NCI-H2171 treated with DMSO at 0.1 percent for 48 hours (cell line): ENCODE results near the gene NACAD.

Source experiments
- DNase-seq: peaks from one replicate; lab custom pipeline; 2025; lab: John Stamatoyannopoulos, UW

The NACAD gene

DNA sequence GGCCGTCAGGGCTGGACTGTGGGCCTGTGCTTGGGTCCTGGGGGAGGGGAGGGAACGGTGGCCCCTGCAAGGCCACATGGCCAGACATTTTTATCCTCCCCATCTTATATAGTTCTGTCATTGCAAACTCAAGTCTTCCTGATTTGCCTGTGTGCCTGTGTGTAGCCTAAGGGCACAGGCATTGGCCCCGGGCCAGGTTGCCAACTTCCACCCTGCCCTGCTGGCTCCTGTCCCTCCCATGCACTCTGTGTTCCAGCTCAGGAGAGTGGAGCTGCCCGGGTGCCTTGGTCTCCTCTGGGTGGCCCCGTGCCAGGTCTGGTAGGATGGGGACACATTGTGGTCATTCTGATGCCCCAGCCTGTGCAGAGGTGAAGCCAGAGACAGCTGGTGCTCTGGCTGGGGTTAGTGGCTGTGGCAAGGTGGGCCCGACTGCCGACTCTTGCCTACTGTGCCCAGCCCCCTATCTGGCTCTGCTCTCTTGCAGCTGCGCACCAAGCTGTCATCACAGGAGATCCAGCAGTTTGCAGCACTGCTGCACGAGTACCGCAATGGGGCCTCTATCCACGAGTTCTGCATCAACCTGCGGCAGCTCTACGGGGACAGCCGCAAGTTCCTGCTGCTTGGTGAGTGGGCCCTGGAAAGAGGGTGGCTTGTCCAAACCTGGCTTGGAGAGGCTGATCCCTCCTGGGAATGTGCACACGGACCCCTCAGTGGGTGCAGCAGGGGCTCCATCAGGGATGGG is 14.8 kb downstream of the NACAD start:
- no peak for DNase-seq

DNA sequence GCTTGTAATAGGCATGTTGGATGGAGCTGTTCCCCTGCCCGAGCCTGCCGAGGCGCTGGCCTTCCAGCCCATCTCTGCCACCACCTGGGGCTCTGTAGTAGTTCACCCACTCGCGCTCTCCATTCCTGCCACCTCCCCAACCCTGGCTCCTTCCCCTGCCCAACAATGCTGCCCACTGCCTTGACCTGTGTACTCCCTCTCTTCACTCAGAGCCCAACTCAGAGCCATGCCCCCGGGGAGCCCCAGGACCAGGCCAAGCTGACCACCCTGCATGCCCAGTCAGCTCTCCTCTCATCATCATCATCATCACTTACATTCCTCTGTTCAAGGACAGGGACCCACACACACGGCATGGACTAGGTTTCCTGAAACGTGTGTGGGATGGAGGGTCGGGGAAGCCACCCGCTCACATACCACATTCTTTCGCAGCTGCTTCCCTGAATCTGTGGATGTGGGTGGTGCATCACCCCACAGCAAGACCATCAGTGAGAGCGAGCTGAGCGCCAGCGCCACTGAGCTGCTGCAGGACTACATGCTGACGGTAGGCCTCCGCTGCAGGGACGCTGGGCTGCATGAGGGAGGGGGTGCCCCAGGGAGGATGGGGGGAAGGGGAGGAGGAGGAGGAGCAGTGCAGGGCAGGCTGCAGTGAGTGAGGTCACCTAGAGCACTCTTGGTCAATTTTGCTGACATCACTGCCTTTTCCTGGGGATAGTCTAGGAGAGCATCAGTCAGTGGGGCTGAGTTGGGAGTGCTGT is 15.6 kb downstream of the NACAD start:
- DNase-seq: no peak

DNA sequence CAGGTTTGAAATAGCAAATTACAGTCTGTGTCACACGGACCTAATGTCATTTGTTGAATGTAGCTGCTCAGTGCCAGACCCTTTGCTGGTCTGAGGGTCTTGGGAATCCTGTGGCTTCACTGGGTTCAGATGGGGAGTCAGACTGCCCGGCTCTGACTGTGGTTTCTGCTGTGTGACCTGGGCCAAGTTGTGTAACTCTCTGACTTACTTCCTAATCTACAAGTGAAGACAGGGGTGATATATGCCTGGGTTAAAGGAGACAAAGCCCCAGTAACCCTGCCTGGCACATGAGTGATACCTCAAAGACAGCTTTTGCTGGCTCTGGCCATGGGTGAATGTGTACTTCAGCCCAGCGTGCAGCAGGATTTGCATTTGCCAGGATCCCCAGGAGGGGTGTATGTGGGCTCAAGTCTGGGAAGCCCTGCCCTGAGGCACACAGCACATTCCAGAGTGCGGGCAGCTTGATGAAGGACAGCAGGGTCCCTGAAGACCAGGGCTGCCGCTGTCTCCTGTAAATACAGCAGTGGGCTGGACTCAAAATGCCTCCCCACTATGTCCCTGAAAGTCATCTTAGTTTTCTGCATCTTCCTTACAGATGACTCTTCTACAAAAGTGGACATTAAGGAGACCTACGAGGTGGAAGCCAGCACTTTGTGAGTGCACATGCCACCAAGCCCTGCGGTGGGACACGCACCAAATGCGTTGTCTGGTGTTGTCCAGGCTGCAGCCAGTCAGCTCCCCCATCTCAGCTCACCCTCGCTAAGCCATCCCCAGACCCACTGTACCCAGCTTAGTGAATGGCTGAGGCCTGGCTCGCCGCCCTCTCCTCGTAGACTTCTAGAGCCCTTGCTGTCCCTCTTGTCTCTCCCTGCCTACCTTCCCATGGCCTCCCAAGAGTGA is 16.4 kb downstream of the NACAD start:
- no peak for DNase-seq

DNA sequence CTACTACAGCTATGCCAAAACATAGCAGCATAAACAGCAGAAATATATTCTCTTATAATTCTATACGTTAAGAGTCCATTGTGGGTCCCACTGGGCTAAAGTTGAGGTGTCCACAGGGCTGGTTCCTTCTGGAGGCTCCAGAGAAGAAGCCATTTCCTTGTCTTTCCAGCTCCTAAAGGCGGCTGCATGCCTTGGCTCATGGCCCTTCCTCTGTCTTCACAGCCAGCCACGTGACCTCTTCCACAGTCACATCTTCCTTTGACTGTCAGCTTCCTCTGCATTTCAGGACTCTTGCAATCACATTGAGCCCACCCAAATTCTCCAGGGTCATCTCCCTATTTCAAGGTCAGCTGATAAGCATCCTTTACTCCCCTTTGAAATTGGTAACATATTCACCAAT is 17.2 kb downstream of the NACAD start:
- no peak for DNase-seq

DNA sequence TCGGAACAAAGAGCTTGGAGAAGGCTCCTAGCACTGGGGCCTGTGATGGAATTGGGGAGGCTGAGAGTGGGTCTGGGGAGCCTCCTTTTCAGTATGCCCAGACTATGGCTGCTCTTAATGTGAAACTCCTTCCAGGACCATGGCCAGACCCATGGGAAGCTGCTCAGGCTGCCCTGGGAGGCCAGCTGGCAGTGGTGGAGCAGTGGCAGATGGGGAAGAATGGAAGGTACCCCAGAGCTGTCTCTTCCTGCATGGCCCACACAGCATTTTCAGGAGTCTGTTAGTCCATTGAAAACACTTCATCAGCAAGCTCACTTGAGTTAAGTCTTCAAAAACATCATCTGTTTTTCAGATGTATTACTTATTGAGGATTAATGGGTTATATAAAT is 18.5 kb downstream of the NACAD start:
- DNase-seq: no peak

DNA sequence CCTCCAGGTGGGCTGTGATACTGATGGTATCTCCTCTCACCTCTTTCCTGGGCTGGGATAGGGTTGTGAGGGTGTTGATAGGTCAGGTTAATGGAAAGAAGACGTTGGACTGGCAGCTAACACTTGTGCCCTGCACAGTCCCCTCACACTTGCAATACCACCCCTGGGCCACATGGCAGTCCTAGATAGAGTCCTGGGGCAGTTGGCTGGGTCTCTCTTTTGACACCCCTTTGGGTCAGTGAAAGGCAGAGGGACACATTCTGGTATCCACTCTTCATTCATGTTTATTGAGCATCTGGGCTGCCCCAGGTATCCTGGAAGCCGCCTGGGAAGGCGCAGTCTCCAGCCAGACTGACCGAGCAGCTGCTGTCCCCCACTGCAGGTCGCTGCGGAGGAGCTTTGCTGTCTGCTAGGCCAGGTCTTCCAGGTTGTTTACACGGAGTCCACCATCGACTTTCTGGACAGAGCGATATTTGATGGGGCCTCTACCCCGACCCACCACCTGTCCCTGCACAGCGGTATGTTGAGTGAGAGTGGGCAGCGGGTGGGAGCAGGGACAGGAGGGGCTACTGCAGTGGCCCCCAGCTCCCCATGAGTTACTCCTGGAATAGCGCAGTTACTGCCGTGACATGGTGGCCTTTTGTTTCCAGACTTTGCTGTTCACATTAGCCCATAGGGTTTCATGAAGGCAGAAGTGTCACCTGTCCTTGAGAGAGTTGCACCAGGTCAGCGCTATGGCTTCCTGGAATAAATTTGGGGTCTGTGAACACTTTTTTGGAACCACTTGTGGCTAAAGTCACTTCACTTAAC is 19.1 kb downstream of the NACAD start:
- DNase-seq: no peak

DNA sequence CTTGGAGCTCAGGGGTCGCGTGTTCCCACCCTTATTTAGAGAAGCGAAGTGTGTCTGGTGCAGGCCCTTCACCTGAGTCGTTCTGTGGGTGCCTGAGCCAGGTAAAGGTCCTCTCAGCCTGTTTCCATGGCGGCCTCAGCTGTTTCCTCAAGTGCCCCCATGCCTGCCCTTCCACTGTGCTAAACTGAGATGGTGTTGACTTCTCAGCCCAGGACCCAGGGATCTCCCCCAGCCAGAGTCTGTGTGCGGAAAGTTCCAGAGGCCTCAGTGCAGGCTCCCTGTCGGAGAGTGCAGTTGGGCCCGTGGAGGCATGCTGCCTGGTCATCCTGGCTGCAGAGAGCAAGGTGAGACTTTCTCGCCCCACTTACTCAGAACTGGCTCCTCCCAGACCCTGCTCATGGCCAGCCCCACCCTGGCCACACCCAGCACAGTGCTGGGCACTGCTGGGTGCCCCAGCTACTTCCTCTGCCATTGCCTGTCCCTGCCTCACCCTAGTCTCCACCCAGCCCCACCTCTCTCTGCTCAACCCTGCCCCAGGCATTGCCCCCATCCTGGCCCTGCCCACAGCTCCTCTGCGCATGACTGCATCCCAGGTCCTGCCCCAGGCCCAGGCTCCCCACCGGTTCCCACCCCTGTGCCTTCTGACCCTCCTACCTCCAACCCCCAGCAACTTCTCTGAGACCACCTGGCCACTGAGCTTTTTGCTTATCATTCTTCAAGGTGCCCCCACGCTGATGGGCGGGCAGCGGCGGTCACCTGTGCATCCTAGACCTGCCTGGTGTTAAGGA is 20.3 kb downstream of the NACAD start:
- no peak for DNase-seq

DNA sequence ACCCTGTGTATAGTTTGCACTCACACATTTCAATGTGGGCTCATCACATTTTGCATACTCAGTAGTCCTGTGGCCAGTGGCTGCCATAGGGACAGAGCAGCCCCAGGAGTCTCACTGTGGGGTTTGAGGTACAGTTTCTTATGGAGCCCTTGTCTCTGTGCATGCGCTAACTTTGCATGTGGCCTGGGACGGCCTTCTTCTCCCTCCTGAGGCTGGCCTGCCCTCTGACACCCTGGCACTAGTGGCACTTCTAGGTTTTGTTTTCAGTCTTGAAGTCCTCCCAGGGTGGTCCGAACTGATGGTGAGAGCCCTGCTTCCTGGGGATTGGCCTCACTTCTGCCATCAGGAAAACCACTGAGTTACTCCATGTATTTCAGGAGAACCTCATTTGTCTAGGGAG is 21.2 kb downstream of the NACAD start:
- no peak for DNase-seq

DNA sequence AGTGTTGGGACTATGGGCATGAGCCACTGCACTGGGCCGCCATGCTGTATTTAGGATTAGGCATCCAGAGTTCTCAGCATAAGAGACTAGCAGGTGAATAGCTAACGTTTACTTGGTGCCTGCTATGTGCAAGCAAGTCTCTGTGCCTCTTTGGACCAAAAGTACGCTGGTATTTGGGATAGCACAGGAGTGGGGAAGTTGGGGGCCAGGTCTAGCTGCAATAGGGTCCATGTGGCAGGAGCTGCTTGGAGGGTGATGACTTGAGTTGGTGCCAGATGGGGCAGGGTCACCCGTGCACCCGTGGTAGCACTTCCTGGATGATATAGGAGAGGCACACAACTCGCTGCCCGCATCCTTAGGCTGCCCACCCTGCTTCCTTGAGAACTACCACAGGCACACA is 22.4 kb downstream of the NACAD start:
- DNase-seq: no peak

DNA sequence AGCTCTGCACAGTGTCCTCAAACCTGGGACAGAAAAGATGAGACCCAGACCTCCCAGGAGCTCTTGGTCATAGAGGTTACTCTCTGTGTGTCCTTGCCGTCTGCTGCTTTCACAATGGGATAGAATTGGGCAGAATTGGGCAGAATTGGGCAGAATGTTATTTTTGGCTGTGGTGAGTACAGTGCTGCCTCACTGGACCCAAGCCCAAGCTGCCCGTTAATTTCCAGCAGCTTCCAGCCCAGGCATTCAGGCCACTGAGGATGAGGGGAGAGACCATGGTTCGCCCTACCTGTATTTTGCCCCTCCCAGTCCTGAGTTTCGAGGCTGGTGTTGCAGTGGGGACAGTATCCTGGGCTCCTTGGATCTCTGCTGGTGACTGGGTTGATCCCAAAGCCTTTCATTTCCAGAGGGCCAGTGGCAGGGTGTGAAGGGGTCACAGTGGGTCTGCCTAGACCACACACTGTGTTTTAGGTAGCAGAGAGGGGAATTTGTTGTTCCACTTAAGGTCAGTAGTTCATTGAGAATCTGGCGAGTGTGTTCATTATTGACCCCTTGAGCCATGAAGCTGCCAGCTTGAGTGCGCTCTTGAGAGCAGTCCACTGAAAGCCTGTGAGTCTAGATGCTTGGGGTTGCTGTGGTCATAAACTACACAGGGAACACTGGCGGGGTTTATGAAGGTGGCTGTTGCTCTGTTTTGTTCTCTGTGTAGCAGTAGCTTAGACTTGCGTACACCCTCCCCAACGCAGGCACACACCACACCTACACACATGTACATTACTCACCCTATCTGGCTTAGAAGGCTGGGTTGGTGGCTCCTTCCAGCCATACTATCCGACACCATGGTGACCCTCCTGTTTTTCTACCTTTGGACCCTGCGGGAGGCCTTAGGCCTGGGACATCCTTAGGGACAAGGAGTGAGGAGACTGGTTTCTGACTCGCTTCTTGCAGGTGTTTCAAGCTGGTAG is 23.5 kb downstream of the NACAD start:
- DNase-seq: no peak

DNA sequence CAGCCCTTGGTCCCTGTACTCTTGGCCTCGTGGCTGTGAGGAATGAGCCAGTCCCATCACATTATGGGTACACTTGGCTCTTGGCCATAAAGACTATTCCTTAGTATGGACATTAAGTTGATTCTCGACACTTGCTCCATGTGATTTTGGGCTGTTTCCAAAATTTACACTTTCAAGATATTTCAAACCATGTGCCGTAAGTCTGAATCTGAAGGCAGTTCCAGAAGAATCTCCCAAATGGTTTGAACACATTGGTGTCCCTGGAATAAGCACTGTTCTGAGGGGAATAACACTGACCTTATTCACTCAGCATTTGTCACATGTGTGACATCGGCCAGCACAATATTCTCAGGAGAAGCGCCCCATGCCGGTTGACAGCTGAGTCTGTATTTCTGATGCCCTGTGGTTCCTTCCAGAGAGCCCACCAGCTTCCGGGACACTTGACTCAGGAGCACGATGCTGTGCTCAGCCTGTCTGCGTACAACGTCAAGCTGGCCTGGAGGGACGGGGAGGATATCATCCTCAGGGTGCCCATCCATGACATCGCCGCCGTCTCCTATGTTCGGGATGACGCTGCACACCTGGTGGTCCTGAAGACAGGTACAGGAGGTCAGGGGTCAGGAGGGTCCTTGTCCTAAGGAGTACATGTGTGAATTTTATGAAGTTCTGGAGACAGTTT is 24.6 kb downstream of the NACAD start:
- DNase-seq: no peak

DNA sequence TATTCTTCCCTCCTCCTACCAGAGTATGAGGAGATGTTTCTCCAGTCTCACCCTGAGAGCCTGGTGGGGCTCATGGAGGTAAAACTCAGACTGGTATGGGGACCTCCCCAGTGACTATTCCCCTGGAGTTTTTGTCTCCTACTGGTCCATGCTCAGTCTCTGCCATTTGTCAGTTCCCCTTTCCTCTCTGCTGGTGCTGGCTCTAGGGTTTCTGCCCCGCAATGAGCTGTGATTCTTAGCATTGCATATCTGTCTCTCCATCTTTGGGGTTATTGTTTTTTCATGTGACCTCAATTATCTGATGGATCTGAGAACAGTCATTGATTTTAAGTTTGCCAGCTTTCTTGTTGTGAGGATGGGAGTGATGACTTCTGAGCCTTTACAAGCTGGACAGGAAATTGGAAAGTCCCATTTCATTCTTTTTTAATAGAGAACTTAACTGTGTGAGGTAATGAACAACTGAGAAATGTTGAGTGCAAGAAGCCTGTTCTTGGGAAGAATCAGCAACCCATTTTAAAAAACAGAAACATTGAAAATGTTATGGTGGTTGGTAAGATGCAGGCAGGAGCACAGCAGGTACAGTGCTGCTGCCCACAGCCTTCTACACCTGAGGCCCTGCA is 26.9 kb downstream of the NACAD start:
- DNase-seq: no peak

DNA sequence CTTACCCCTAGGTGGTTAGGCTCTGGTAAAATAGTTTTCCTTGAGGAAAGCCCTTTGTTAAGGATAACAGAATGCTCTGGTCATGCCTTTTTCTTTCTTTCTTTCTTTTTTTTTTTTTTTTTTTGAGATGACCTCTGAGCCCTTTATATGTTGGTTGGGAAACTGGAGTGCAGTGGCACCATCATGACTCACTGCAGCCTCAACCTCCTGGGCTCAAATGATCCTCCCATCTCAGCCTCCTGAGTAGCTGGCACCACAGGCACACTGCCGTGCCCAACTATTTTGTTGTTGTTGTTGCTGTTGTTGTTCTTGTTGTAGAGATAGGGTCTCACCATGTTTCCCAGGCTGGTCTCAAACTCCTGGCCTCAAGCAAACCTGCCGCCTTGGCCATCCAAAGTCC is 27.4 kb downstream of the NACAD start:
- no peak for DNase-seq

DNA sequence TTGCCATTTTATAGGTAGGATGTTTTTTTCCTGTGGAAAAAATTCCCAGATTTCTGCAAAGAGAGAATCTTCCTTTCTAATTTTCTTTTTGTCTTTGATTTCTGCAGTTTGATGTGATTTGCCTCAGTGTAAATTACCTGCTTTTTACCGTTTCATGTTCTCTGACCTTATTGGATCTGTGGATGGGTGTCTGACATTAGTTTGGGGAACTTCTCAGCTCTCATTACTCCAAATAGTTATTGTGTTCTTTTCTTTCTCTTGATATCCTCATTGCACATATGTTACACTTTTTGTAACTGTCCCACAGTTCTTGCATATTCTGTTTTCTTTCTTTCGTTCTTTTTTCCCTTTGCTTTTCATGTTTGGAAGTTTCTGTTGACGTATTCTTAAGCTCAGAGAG is 28.5 kb downstream of the NACAD start:
- no peak for DNase-seq

DNA sequence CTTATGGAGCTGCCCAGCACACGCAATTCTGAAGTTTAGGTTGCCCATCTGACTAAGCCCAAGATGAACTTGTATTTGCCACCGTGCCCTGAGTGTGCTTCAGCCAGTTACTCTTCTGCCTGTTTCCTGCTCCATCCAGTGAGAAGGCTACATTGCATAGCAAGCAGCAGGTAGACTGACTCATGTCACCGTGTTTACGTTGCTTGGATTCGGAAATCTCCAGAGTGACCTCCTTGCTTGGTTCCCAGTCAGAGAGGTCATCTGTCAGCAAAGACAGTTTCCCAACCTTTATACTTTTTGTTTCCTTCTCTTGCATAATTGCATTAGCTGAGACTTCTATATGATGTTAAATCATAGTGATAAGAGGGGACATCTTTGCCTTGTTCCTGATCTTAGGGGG is 30.9 kb downstream of the NACAD start:
- DNase-seq: no peak

DNA sequence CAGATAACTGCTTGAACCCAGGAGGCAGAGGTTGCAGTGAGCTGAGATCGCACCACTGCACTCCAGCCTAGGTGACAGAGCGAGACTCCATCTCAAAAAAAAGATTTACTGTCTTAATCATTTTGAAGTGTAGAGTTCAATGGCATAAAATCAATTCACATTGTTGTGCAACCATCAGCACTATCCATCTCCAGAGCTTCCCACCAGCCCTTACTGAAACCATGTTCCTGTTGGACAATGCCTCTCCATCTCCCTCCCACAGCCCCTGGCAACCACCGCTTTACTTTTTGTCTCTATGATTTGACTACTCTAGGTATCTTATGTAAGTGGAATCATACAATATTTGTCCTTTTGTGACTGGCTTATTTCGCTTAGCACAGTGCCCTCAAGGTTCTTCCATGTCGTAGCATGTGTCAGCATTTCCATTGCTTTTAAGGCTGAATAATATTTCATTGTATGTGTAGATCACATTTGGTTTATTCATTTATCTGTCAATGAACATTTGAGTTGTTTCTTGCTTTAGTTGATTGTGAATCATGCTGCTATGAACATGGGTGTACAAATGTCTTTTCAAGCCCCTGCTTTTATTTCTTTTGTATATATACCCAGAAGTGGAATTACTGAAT is 33.1 kb downstream of the NACAD start:
- no peak for DNase-seq

DNA sequence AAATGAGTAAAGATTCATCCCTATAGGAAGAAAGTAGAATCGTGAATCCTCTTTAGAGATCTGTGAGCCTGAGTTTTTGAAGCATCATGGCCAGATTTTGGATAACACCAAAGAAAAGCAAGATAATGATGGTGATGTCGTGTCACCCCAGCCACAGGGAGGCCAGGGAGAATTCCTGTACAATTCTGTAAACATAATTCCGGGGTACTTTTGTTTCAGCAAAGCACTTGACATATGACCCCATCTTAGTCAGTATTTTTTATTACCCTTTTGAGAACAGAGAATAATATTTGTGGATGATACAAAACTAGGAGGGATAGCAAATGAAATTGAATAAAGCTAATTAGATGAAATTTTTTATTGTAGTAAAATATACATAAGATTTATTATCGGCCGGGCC is 33.8 kb downstream of the NACAD start:
- no peak for DNase-seq

DNA sequence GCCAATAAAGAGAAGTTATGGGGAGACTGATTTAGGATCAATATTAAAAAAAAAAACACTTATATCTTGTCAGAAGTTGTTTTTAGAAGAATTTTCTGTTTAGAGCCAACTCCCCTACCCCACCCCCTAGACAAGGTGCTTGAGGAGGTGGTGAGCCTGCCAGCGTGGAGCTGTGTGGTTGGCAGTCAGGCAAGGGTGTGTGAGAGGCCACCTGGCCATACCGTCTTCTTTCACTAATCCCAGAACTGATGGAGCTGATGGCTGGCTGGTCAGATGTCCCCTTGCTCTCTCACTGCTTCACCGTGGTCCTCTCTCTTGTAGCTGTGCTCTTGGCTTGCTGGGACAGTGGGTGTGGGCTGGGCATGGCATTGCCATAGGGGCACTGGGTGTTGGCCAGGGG is 34.3 kb downstream of the NACAD start:
- no peak for DNase-seq
